ENCODE results near the gene RAB40B. TPM values are rescaled to one million over a fixed set of nuclear protein-coding genes. Genes with fewer than 3 reads are reported as not detected.

The RAB40B gene
- total RNA-seq, 1 experiment from 2014 or later = 22.4 TPM

DNA sequence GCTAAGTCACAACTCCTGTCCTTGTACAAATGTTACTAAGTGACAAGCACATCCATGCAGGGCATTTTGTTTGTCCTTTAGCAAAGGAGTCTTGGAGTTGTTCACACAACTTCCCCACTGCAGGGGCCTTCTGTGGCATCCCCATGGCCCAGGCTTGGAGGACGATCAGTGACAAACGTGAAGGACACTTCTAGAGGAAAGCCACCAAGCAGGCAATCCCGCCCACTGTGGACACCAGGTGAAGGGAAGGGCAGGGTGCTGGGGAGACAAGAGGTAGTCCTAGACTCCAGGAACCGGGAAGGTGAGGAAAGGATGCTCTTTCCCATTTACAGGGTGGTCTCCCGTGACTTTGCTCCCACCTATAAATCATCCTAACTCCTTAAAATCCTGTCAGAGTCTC is 54.4 kb downstream of the RAB40B start:
- H3K9me2 ChIP-seq (replicated peaks; ENCODE audit: low read length) = no peaks in the 10 kb centered on the region
- no peaks in the 10 kb centered on the region for H3K27me3 ChIP-seq (ENCODE audit: low read length)
- BruUV-seq (replicated peaks) = no TSS peak
- no peaks in the 10 kb centered on the region for H3K9me3 ChIP-seq (ENCODE audit: low read length)
- peaks cover 91% of the 10 kb centered on the region for H3K79me2 ChIP-seq (ENCODE audit: low read length)
- CTCF ChIA-PET = no interaction called here
- intact Hi-C loops (cut with micrococcal nuclease) = no loop called here
- H3K9ac ChIP-seq (ENCODE audit: low read length) = no peak overlapping the region
- peaks cover 16% of the 10 kb centered on the region for H3K4me1 ChIP-seq (ENCODE audit: insufficient read depth, low read length)
- DNase-seq (no peak), ATAC-seq (no peak)
- H3K27ac ChIP-seq (ENCODE audit: low read length) = no peak overlapping the region
- H3K4me3 ChIP-seq (ENCODE audit: low read length) = no peak overlapping the region
- H3K36me3 ChIP-seq (ENCODE audit: low read depth, low read length) = peaks cover 47% of the 10 kb centered on the region
- H2AFZ ChIP-seq (ENCODE audit: low read length) = no peak overlapping the region
- peaks cover 48% of the 10 kb centered on the region for H4K20me1 ChIP-seq (ENCODE audit: low read length)
- TF ChIP-seq, protein P1, sequence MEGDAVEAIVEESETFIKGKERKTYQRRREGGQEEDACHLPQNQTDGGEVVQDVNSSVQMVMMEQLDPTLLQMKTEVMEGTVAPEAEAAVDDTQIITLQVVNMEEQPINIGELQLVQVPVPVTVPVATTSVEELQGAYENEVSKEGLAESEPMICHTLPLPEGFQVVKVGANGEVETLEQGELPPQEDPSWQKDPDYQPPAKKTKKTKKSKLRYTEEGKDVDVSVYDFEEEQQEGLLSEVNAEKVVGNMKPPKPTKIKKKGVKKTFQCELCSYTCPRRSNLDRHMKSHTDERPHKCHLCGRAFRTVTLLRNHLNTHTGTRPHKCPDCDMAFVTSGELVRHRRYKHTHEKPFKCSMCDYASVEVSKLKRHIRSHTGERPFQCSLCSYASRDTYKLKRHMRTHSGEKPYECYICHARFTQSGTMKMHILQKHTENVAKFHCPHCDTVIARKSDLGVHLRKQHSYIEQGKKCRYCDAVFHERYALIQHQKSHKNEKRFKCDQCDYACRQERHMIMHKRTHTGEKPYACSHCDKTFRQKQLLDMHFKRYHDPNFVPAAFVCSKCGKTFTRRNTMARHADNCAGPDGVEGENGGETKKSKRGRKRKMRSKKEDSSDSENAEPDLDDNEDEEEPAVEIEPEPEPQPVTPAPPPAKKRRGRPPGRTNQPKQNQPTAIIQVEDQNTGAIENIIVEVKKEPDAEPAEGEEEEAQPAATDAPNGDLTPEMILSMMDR (conservative IDR thresholded peaks at IDR 0.05; ENCODE audit: low read depth, low read length) = no peak
- TF ChIP-seq EZH2phosphoT487 (IDR thresholded peaks at IDR 0.05; ENCODE audit: borderline replicate concordance, low read length) = no peak
- TF ChIP-seq EZH2 (IDR thresholded peaks at IDR 0.05; ENCODE audit: low read length, unreplicated experiment) = no peak
- H3F3A ChIP-seq (ENCODE audit: low read length, unreplicated experiment) = no peaks in the 10 kb centered on the region
- no peak overlapping the region for H3K4me2 ChIP-seq (ENCODE audit: low read length)
- POLR2A ChIA-PET (ENCODE audit: unreplicated experiment) = no interaction called here

DNA sequence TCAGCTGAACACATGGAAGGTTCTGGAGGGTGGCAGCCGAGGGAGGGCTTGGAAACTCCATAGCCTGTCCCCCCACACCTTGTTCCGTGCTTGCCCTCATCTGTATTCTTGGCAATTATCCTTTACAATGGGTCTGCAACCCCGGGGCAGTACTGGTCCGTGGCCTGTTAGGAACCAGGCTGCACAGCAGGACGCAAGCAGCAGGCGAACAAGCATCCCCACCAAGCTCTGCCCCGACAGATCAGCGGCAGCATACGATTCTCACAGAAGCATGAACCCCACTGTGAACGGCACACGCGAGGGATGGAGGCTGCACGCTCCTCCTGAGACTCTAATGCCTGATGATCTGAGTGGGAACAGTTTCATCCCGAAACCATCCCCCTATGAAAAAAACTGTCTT is 56.5 kb downstream of the RAB40B start:
- Histone ChIP-seq H3K36me3 (ENCODE audit: low read depth, low read length) (peaks cover 63% of the 10 kb centered on the region), H3K4me1 (ENCODE audit: insufficient read depth, low read length) (peaks cover 13% of the 10 kb centered on the region), H3K79me2 (ENCODE audit: low read length) (peaks cover 99% of the 10 kb centered on the region), H3K9me3 (ENCODE audit: low read length) (no peaks in the 10 kb centered on the region), H2AFZ (ENCODE audit: low read length) (no peak overlapping the region), H3K27me3 (ENCODE audit: low read length) (no peaks in the 10 kb centered on the region), H3F3A (ENCODE audit: low read length, unreplicated experiment) (no peaks in the 10 kb centered on the region), H3K27ac (ENCODE audit: low read length) (no peak overlapping the region), H3K9ac (ENCODE audit: low read length) (no peak overlapping the region), H3K4me3 (ENCODE audit: low read length) (no peak overlapping the region), H4K20me1 (ENCODE audit: low read length) (peaks cover 49% of the 10 kb centered on the region), H3K9me2 (replicated peaks; ENCODE audit: low read length) (no peaks in the 10 kb centered on the region), H3K4me2 (ENCODE audit: low read length) (no peak overlapping the region)
- intact Hi-C loops (cut with micrococcal nuclease) = no loop called here
- no peak for DNase-seq
- no peak for ATAC-seq
- BruUV-seq (replicated peaks) = no TSS peak
- POLR2A ChIA-PET (ENCODE audit: unreplicated experiment) = no interaction called here
- no peak for TF ChIP-seq EZH2 (IDR thresholded peaks at IDR 0.05; ENCODE audit: low read length, unreplicated experiment)
- TF ChIP-seq EZH2phosphoT487 (IDR thresholded peaks at IDR 0.05; ENCODE audit: borderline replicate concordance, low read length) = no peak
- TF ChIP-seq, protein P1 (conservative IDR thresholded peaks at IDR 0.05; ENCODE audit: low read depth, low read length) = no peak
- CTCF ChIA-PET = no interaction called here

DNA sequence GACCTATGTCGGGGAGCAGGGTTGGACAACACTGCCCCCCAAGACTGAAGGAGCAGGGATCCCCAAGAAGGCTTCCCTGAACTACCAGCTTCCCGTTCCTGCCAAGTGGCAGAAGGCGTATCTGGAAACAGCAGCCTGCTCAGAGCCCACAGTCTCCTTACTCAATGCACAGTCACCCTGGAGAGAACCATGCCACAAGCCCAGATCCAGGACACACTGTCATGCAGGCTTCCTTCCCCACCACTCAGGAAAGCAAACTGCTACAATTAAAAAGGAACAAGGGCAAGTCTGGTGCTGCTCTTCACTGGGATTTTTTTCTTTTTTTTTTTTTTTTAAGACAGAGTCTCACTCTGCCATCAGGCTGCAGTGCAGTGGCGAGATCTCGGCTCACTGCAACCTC is 58.5 kb downstream of the RAB40B start:
- no peaks in the 10 kb centered on the region for H3K9me2 ChIP-seq (replicated peaks; ENCODE audit: low read length)
- H3K79me2 ChIP-seq (ENCODE audit: low read length) = peaks cover 99% of the 10 kb centered on the region
- no peak overlapping the region for H3K4me3 ChIP-seq (ENCODE audit: low read length)
- no TSS peak for BruUV-seq (replicated peaks)
- H3F3A ChIP-seq (ENCODE audit: low read length, unreplicated experiment) = no peaks in the 10 kb centered on the region
- no peaks in the 10 kb centered on the region for H3K9me3 ChIP-seq (ENCODE audit: low read length)
- H3K4me2 ChIP-seq (ENCODE audit: low read length) = no peak overlapping the region
- peaks cover 66% of the 10 kb centered on the region for H3K36me3 ChIP-seq (ENCODE audit: low read depth, low read length)
- no peak overlapping the region for H3K27ac ChIP-seq (ENCODE audit: low read length)
- TF ChIP-seq EZH2 (IDR thresholded peaks at IDR 0.05; ENCODE audit: low read length, unreplicated experiment) (no peak), EZH2phosphoT487 (IDR thresholded peaks at IDR 0.05; ENCODE audit: borderline replicate concordance, low read length) (no peak)
- no peaks in the 10 kb centered on the region for H3K4me1 ChIP-seq (ENCODE audit: insufficient read depth, low read length)
- intact Hi-C loops (cut with micrococcal nuclease) = no loop called here
- H3K9ac ChIP-seq (ENCODE audit: low read length) = no peak overlapping the region
- DNase-seq (no peak), ATAC-seq (no peak)
- ChIA-PET POLR2A (ENCODE audit: unreplicated experiment) (no interaction called here), CTCF (no interaction called here)
- H2AFZ ChIP-seq (ENCODE audit: low read length) = no peak overlapping the region
- H4K20me1 ChIP-seq (ENCODE audit: low read length) = peaks cover 29% of the 10 kb centered on the region
- H3K27me3 ChIP-seq (ENCODE audit: low read length) = no peaks in the 10 kb centered on the region
